ENCODE measurements around the gene C5orf15.
"Not testable (repeated sequence)": the region's sequence is repeated elsewhere in the genome, so short reads cannot be mapped to it uniquely, and the experiment has no call there.

C5orf15 gene

GRCh38 chr5:133963493-133964128 is 4.8 kb downstream of the C5orf15 start:
- in situ Hi-C loops (cut with MboI; ENCODE audit: low sequenced_read_pairs) = no loop called here

DNA sequence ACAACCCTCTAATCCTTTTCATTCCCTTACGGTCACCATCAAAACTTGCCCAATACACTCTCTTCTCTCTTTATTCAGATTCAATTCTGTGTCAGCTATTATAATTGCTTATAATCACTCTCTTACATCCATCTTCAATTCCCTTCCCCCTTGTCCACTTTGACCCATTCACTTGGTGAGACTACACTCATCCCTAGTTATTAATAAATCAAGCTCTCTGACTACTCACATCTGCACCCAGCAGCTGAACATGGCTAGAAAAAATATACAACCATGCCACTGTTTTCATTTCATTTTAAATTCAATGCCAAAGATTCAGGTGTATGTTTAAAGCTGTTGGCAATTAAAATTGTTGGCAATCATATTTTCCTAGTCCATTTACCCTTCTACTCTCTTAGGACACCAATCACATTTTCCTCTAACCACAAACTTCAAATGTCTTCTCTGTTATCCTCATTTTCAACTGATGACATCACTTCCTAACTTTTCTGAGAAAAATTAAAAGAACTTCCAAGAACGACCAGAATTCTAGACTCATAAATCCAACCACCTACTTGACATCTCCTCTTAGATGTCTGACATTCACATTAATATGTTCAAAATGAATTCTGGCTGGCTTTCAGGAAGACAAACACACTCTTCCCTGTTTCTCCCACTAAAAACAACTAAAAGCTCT is 5.5 kb downstream of the C5orf15 start:
- in situ Hi-C loops (cut with MboI; ENCODE audit: low sequenced_read_pairs) = no loop called here

DNA sequence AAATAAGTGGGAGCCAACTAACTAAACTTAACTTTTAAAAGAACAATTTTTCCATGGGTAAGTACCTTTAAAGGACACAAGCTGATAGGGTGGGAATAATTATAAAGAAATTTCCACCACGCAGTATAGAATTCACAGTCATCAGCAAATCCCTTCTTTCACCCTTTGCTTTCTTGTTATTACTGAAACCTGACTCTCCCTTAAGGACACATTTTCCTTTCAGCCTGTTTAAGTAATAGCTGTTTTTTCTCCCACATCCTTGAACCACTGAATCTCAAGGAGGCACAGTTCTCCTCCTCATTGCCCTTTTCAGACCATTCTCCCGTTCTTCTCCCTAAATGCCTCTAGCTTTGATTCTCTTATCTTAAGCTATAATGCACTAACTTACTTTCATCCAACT is 6.3 kb downstream of the C5orf15 start:
- in situ Hi-C loops (cut with MboI; ENCODE audit: low sequenced_read_pairs) = no loop called here

GRCh38 chr5:133959643-133960042 is 8.8 kb downstream of the C5orf15 start:
- in situ Hi-C loops (cut with MboI; ENCODE audit: low sequenced_read_pairs) = no loop called here

DNA sequence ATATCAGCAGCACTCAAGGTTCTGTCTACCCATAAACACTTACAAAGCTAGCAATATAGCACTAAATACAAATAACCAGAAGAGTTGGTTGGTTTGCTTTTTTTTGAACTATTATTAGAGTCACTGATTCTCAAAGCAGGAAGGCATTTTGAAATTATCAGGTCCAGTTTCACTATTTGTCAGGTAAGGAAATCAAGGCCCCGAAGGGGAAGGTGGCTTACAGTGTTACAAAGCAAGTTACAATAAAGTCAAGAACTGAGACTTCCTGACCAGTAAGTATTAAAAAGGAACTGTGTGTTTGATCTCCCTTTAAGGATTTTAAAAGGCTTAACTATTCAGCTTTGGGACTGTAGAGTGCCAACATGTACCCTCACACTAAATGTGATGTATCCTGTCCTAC is 10.8 kb downstream of the C5orf15 start:
- in situ Hi-C loops (cut with MboI; ENCODE audit: low sequenced_read_pairs) = no loop called here

GRCh38 chr5:133957080-133957479 is 11.3 kb downstream of the C5orf15 start:
- in situ Hi-C loops (cut with MboI; ENCODE audit: low sequenced_read_pairs) = no loop called here

DNA sequence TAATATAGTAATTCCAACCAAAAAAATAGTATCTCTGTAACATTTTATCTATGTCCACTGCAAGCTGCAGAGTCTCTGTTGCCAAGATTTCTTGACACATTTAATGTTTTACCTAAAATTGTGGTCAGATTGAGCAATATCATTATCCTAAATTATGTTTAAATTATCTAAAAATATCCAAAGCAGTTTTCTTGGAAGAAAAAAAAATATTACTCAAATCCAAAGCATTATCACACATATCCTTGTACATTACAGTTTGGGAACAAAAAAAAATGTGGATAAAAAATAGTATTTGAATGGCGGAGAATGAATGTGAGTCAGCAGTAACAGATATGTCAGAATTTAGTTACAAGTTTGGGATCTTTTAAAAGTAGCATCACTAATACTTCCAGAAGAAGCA is 12.2 kb downstream of the C5orf15 start:
- in situ Hi-C loops (cut with MboI; ENCODE audit: low sequenced_read_pairs) = not testable (repeated sequence)

DNA sequence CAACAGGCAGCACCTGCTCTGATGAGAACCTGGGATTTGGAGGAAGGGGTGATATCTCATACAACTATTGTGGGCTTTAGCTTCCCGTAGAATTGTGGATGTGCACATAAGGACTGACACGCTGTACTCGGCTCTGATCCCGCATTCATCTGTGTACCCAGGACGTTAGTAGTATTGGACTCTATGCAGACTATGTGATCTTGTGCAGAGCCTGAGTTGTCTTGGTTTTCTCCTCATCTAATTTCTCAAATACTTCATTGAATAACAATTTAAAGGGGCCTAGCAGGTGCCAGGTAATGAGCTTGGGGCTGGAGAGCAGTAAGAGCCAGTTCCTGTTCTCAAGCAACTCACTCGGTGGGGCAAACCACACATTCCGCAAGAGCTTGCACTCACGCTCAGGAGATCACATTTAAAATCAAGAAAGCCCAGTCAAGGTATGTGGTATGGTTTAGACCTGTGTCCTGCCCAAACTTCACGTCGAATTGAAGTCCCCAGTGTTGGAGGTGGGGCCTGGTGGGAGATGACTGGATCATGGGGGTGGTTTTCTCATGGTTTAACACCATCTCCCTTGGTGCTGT is 14.8 kb downstream of the C5orf15 start:
- in situ Hi-C loops (cut with MboI; ENCODE audit: low sequenced_read_pairs) = no loop called here

DNA sequence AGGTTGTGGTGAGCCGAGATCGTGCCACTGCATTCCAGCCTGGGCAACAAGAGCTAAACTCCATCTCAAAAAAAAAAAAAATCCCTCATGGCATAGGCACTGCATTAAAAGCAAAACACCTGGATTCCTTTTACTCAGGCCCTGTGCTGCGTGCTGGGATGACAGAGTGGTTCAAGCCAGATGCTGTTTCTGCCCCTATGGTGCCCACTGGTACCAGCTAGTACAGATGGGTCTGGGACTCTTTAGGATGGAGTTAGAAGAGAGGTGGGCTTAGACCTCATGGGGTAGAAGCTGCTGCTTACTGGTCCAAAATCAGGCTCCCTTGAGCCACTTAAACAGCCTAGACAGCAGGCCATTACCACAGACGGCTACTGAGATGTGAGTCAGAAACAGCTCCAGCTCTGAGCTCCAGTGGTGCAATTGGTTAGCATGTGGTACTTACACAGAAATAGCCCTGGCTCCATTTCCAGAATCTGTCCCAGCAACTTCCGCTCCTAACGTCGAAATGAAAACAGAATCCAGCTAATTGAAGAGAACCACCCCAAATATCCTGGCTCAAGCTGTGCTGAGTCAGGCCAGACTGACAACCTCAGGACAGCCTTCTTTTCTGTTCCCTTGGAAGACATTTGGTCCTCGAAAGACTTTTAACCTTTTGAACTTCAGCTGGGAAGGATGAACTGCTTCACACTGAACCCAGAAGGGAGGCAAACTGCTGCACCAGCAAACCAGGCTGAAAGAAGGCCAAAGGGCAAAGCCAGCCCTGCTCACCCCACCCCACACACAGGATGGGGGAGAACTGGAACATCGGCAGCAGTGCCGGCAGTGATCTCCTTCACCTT is 15.5 kb downstream of the C5orf15 start:
- in situ Hi-C loops (cut with MboI; ENCODE audit: low sequenced_read_pairs) = no loop called here

- in situ Hi-C loops (cut with MboI; ENCODE audit: low sequenced_read_pairs) = no loop called here
Observed at GRCh38 chr5:133950821-133951612, 17.4 kb downstream of the C5orf15 start.

- in situ Hi-C loops (cut with MboI; ENCODE audit: low sequenced_read_pairs) = no loop called here
Observed at GRCh38 chr5:133948721-133949120, 19.7 kb downstream of the C5orf15 start.

DNA sequence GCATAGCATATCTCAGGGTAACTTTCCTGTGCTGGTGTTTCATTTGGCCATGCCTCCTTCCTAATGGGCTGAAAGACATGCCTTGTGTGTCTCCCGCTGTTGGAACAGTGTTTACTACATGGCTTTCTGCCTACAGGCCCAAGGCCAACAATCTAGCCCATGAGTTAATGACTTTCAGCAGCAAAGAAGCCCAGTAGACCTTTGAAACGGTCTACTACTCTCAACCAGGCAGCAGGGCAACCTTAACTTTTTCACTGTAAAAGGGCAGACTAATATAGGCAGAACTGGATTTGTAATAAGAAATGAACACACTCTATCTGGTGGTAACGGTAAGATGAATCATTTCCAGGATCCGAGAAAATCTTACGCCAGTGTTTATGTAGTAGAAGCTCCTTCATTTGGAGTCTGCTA is 21.0 kb downstream of the C5orf15 start:
- in situ Hi-C loops (cut with MboI; ENCODE audit: low sequenced_read_pairs) = no loop called here

DNA sequence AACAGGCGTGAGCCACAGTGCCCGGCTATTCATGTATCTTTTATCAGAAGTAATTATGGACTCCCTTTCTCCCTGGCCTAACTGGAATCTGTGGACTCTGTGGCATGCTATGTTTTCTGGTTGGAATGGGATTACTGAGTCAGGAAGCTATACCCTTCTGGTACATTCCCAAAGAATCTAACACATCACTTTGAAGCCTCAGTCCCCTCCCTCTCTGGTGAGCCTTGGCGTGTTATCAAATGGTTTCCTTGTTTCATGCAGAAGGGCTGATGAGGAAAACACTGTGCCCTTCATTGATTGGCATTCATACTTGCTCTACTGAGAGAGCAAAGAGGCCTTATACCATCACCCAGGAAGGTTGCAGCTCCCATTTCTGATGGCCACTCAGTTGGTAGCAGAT is 22.9 kb downstream of the C5orf15 start:
- in situ Hi-C loops (cut with MboI; ENCODE audit: low sequenced_read_pairs) = no loop called here

GRCh38 chr5:133944263-133945185 is 23.9 kb downstream of the C5orf15 start:
- in situ Hi-C loops (cut with MboI; ENCODE audit: low sequenced_read_pairs) = no loop called here

DNA sequence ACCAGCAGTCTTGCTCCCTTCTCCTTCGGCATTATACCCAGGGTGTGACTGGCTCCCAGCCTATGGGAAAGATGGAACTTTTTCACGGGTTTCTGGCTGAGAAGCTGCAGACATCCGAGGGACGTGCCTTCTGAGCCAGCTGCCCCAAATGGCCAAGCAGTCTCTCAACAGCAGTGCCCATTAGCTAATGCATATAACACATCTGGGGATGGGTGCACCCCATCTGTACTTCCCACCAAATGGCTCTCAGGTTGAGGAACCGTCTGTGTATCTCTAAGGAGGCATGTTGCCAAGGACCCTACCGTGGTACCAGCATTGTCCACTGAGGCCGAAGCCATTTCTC is 25.0 kb downstream of the C5orf15 start:
- in situ Hi-C loops (cut with MboI; ENCODE audit: low sequenced_read_pairs) = no loop called here

DNA sequence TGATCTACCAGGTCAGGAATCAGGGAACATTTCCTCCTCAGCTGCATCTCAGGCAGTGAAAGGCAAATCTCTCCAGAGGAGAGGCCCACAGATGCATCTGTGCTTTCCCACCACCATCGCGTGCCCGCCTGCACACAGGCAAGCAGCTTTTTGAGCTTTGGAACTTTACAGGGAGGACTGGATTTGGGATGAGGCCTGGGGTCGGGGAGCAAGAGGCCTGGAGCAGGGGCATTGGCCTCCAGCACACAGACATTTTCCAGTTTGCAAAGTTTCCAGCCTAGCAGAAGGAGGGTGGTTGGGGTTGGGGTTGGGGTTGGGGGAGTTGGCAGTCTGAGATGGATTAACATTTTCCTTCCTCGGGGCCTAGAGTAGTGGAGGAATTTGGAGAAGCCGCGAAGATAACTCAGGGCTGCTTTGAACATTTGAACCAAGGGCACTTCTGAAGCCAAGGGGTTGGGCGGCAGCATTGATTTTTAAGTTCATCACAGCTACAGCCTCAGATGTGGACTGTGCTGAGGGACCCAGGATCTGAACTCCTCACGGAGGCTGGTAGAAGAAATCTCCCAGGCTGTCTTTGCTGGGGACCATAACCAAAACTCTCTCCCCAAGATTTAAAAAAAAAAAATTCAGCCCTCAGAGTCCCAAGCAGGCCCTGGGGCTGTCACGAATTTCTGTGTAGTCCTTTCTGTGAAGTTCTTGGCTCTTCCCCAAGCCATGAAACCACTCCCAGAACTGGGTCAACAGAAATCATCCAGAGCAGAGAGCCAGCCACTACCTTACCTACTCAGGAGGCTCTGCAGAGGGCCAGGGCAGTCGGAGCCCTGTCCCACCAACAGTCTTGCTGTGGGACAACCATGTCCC is 25.6 kb downstream of the C5orf15 start:
- in situ Hi-C loops (cut with MboI; ENCODE audit: low sequenced_read_pairs) = no loop called here

DNA sequence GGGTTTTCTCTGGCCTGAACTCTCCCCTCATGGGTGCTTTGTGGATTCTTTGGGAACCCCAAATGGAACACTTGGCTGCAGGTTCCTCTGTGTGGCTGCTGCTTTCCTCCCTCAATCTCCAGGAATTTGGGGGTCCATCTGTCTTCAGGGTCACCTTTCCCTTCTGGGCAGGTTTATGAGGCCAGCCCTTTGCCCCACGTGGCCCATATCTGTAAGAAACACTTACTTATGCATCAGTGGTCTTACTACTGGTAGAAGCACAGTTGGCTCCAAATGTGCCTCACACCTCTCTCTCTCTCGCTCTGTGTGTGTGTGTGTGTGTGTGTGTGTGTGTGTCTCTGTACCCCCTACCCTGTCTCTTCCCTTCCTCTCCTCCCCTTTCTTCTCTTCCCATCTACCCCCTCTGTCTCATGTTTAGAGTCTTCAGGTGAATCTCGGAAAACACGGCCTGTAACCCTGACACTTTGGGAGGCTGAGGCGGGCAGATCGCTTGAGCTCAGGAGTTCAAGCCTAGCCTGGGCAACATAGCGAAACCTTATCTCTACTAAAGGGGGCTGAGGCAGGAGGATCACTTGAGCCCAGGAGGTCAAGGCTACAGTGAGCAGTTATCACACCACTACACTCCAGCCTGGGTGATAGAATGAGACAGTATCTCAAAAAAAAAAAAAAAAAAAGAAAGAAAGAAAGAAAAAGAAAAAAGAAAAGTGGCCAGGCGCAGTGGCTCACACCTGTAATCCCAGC is 26.8 kb downstream of the C5orf15 start:
- in situ Hi-C loops (cut with MboI; ENCODE audit: low sequenced_read_pairs) = no loop called here

GRCh38 chr5:133939668-133940067 is 28.8 kb downstream of the C5orf15 start:
- in situ Hi-C loops (cut with MboI; ENCODE audit: low sequenced_read_pairs) = no loop called here

Measured in HL-60/S4 (cell line).